Transverse colon (tissue), 4 donors: Measurements from ENCODE around the gene CYSRT1. TPM values are rescaled to one million over a fixed set of nuclear protein-coding genes. Genes with fewer than 3 reads are reported as not detected.

Source experiments
- DNase-seq: peaks from one replicate; pipeline ENCODE4 v3.0.0-alpha.2; 2019
- H3K27ac ChIP-seq, 4 donors: fragments of 200-600 bp; sonication (generic); 2 replicates each; pipeline ENCODE4 v1.5.1; 2016 to 2018; ENCODE audit warnings: inconsistent platforms in 4 of 4
- H3K27me3 ChIP-seq: fragments of 200-600 bp; sonication (generic); 2 replicates; pipeline ENCODE4 v1.5.1; 2017; ENCODE audit warnings: inconsistent platforms
- H3K36me3 ChIP-seq, 4 donors: fragments of 200-600 bp; sonication (generic); 2 replicates each; pipeline ENCODE4 v1.5.1; 2017 to 2019; ENCODE audit warnings: inconsistent platforms in 4 of 4
- H3K4me1 ChIP-seq, 4 donors: fragments of 200-600 bp; sonication (generic); 2 replicates each; pipeline ENCODE4 v1.5.1; 2017 to 2020; ENCODE audit warnings: inconsistent platforms in 4 of 4
- H3K4me3 ChIP-seq, 4 donors: fragments of 200-600 bp; sonication (generic); 1 replicate in 1 of 4; 2 replicates in 3 of 4; pipeline versions ENCODE4 v1.5.1 to v1.6.1; 2017 to 2019; ENCODE audit warnings: inconsistent platforms in 4 of 4
- H3K9me3 ChIP-seq, 2 donors: fragments of 200-600 bp; sonication (generic); 2 replicates each; pipeline ENCODE4 v1.5.1; 2017 to 2019; ENCODE audit warnings: inconsistent platforms in 2 of 2
- CTCF ChIP-seq, 5 experiments: fragments of 200-600 bp in 3 of 5; fragments of 450-650 bp in 2 of 5; sonication (generic) in 3 of 5; IDR thresholded peaks; 1 replicate in 2 of 5; 2 replicates in 3 of 5; pipeline ENCODE4 v1.5.1; 2016 to 2017; ENCODE audit warnings: antibody characterized with exemption in 5 of 5, inconsistent platforms in 3 of 5, mild to moderate bottlenecking in 2 of 5, moderate library complexity in 1 of 5
- EP300 ChIP-seq: sonication (generic); formaldehyde crosslinking; IDR thresholded peaks from one replicate; pipeline ENCODE4 v1.6.1; 2017; ENCODE audit warnings: antibody characterized with exemption, low read depth
- POLR2A ChIP-seq: fragments of 450-650 bp; IDR thresholded peaks from one replicate; pipeline ENCODE4 v1.6.1; 2016; ENCODE audit warnings: antibody characterized with exemption, mild to moderate bottlenecking, moderate library complexity
- POLR2AphosphoS5 ChIP-seq, 3 donors: sonication (generic); formaldehyde crosslinking; IDR thresholded peaks; one replicate each; pipeline ENCODE4 v1.6.1; 2016; ENCODE audit warnings: antibody characterized with exemption in 3 of 3
- WGBS, 2 donors: methylation state at CpG; one replicate each; pipeline ENCODE4 v1.1.5; 2018; ENCODE audit warnings: low coverage in 1 of 2; 5-methylcytosine and 5-hydroxymethylcytosine counted together
- in situ Hi-C, 4 donors: fragments of 200-750 bp; cut with MboI; loops; one replicate each; pipeline versions ENCODE4 v1.15.0 to v1.15.1; 2017; ENCODE audit warnings: low sequenced_read_pairs in 3 of 4, low pct_ligation_motif_present in 1 of 4, low pct_unique_long_range_greater_than_20kb in 1 of 4
- intact Hi-C: fragments of 100-400 bp; cut with DNase I; formaldehyde crosslinking; loops from one replicate; pipeline ENCODE4 v1.15.1; 2023; ENCODE audit warnings: low total_unique reads
- total RNA-seq, 4 donors: library from RNA; depleted of rRNA; stranded (reverse); fragments of >200 nt; gene quantifications; one replicate each; pipeline ENCODE4 v1.1.0, GENCODE V29; 2016

Gene CYSRT1, protein sequence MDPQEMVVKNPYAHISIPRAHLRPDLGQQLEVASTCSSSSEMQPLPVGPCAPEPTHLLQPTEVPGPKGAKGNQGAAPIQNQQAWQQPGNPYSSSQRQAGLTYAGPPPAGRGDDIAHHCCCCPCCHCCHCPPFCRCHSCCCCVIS
- not detected for total RNA-seq

GRCh38 chr9:137224830-137225694 lies at the start of gene CYSRT1:
Gene CYSRT1 (plus strand): TSS chr9:137225174. CDS start chr9:137225622, 448 bp downstream.
- Histone ChIP-seq H3K4me1 (peaks cover 18 to 49% (median 36%) of the 10 kb centered on the region in 4 donors), H3K4me3 (peak within 1 kb of the TSS; percentile 56 to 98 (median 70)), H3K27ac (peak within 1 kb of the TSS; percentile 91 to 96 (median 92)), H3K27me3 (peaks cover 21% of the 10 kb centered on the region), H3K9me3 (no peaks in the 10 kb centered on the region), H3K36me3 (no peaks in the 10 kb centered on the region)
- DNase-seq: no peak
- intact Hi-C loops (loop anchor here (5.0 kb wide), 1 partner anchor 98 kb away; no protein-coding TSS in a partner anchor), in situ Hi-C loops (loop anchor here in 2 of 4 donors (10.0 to 25.0 kb wide), 2 partner anchors 100 to 113 kb away; partner anchors contain the start of gene DPP7 (in 1 of the 2))
- TF ChIP-seq EP300: no peak
- TF ChIP-seq POLR2A: no peak
- WGBS, 2 donors: 47% methylated on average over 20 of the region's 23 CpGs; no CpG with 5 or more reads in 1 of the 2 donors

- intact Hi-C loops (no loop called here), in situ Hi-C loops (no loop called here)
- Histone ChIP-seq H3K36me3 (peaks cover 0 to 9% (median 6%) of the 10 kb centered on the region in 4 donors), H3K9me3 (no peaks in the 10 kb centered on the region), H3K4me1 (peaks cover 0 to 12% (median 6%) of the 10 kb centered on the region in 4 donors), H3K4me3 (no peak overlapping the region), H3K27me3 (peaks cover 44% of the 10 kb centered on the region), H3K27ac (no peak overlapping the region)
- DNase-seq: no peak
- WGBS, 2 donors: 55% methylated on average over 28 of the region's 33 CpGs; no CpG with 5 or more reads in 1 of the 2 donors
- TF ChIP-seq EP300 (no peak), CTCF (IDR thresholded peaks at IDR 0.05) (no peak), POLR2A (no peak), POLR2AphosphoS5 (IDR thresholded peaks at IDR 0.05) (no peak)
Observed at GRCh38 chr9:137175345-137175961, 49.5 kb upstream of the CYSRT1 start.

- Histone ChIP-seq H3K4me3 (no peak overlapping the region), H3K9me3 (no peaks in the 10 kb centered on the region), H3K36me3 (peaks cover 0 to 14% (median 8%) of the 10 kb centered on the region in 4 donors), H3K27ac (peak overlapping the region in 1 of 4 donors; percentile 27), H3K4me1 (peaks cover 0 to 8% (median 6%) of the 10 kb centered on the region in 4 donors), H3K27me3 (peaks cover 34% of the 10 kb centered on the region)
- 38 to 41% methylated on average over 11 to 17 of the region's 17 CpGs for WGBS, 2 donors
- intact Hi-C loops: no loop called here
- peak; percentile 51 for DNase-seq
- in situ Hi-C loops: no loop called here
- TF ChIP-seq CTCF (IDR thresholded peaks at IDR 0.05): peak; percentile 40 to 78 (median 55)
- no peak for TF ChIP-seq POLR2AphosphoS5 (IDR thresholded peaks at IDR 0.05)
Observed at GRCh38 chr9:137176302-137177182, 48.4 kb upstream of the CYSRT1 start.

DNA sequence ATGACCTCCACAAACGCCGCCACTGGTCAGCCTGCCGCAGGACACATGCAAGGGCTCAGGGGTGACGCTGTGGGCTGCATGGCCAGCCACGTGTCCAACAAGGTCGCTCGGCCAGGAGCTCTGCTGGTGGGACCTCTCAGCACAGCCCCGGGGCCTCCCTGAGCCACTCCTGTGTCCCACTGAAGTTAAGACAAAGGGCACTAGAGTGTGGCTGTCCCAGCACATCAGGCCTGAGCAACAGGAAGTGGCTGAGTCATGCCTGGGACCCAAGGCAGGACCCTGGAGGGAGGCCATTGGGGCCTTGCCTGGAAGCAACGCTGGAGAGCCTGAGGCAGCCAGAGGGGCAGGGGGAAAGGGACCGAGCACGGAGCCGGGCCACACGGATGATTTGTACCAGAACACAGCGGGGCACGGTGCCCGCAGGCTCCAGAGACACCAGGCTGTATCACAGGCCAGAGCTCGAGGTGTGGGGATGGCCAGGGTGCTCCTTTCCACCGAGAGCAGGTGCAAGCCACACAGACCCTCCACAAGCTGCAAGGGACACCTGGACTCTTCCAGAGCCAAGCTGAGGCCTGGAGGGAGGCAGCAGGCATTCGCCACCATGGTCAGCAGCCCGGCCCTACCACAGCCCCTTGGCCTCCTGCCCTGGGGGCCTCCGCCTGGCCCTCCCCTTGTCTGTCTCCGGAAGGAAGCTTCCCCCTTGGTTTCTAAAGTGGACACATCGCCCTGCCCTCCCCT lies 46.6 kb upstream of the CYSRT1 start:
- intact Hi-C loops: no loop called here

More for the DNA sequence above, 46.6 kb upstream of the CYSRT1 start:
- in situ Hi-C loops: no loop called here
- Histone ChIP-seq H3K27me3 (peaks cover 15% of the 10 kb centered on the region), H3K27ac (no peak overlapping the region), H3K9me3 (no peaks in the 10 kb centered on the region), H3K4me3 (no peak overlapping the region), H3K36me3 (peaks cover 0 to 32% (median 14%) of the 10 kb centered on the region in 4 donors), H3K4me1 (peaks cover 0 to 8% (median 4%) of the 10 kb centered on the region in 4 donors)
- whole genome bisulfite sequencing, 2 donors: 95% methylated on average over 21 of the region's 23 CpGs; no CpG with 5 or more reads in 1 of the 2 donors
- TF ChIP-seq EP300: no peak
- TF ChIP-seq POLR2AphosphoS5 (IDR thresholded peaks at IDR 0.05): no peak
- no peak for TF ChIP-seq CTCF (IDR thresholded peaks at IDR 0.05)
- TF ChIP-seq POLR2A: no peak
- DNase-seq: no peak
